Measurements from ENCODE around the gene PACRG. TPM values are rescaled to one million over a fixed set of nuclear protein-coding genes. Genes with fewer than 3 reads are reported as not detected.

PACRG gene
- total and polyA plus RNA-seq, 8 donors, result 1.5 to 6.8 (median 4.6) TPM

DNA sequence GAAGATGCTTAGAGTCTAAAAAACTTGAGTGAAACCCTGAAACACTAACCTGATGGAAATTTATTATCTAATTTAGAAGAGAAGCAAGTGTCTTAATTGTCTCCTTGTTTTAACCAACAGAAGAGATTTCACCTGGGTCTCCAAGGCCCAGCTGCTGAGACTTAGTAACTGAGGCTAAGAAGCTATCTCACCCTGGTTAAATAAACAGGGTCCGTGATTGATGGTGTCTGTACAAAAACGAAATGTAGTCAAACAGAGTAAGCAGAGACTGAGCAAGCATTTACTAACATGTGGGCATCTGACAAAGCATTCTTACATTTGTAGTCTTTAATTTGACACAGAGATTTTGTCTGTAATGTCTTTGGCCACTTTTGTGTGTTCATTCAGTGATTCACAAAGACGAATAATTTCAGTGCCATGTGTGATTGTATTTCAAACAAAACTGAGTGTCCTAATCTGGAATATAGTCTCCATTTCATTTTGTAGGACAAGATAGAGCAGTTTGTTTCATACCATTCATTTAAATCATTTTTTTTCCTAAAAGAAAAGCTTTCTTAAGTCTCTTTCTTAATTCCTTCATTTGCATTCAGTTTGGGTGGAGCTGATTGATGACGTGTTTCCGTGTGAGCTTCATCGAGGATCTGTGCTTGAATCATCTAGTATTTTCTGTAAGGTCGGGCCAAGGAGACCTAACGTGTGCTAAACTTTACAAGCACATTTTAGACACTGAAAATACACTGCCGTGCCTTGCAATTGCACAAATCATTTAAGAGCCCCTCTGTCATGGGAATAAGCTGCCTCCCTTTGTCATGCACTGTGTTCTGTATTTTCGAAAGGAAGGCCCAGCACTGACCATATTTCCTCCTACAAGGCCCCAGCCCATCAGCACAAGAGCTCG lies 516.2 kb downstream of the PACRG start:
- Histone ChIP-seq H3K4me1 (no peaks in the 10 kb centered on the region), H3K27ac (no peak overlapping the region), H3K36me3 (no peaks in the 10 kb centered on the region), H3K4me3 (no peak overlapping the region), H3K9me3 (no peaks in the 10 kb centered on the region), H3K27me3 (no peaks in the 10 kb centered on the region)
- intact Hi-C loops (cut with DNase I), result no loop called here
- DNase-seq (no peak), ATAC-seq (no peak)
- TF ChIP-seq, protein P1, sequence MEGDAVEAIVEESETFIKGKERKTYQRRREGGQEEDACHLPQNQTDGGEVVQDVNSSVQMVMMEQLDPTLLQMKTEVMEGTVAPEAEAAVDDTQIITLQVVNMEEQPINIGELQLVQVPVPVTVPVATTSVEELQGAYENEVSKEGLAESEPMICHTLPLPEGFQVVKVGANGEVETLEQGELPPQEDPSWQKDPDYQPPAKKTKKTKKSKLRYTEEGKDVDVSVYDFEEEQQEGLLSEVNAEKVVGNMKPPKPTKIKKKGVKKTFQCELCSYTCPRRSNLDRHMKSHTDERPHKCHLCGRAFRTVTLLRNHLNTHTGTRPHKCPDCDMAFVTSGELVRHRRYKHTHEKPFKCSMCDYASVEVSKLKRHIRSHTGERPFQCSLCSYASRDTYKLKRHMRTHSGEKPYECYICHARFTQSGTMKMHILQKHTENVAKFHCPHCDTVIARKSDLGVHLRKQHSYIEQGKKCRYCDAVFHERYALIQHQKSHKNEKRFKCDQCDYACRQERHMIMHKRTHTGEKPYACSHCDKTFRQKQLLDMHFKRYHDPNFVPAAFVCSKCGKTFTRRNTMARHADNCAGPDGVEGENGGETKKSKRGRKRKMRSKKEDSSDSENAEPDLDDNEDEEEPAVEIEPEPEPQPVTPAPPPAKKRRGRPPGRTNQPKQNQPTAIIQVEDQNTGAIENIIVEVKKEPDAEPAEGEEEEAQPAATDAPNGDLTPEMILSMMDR (IDR thresholded peaks at IDR 0.05), result no peak

DNA sequence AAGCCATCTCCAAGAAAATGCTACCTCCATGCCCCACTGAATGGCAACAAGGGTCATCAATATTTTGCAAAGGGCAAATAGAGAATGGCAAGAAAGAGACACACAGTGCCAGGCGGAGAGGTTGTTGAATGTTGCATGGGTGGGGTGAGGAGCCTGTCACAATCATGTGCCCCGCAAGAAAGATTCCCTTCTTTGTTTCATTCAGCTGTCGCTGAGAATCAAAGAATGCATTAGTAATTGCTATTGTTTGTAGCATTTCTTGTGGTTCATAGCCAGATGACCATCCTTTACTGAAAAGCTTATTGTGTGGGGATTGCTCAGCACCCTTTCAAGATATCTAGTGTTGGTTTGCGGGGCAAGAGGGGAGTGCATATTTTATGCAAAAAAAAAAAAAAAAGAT lies 520.3 kb downstream of the PACRG start:
- H3K27me3 ChIP-seq, result no peaks in the 10 kb centered on the region
- TF ChIP-seq, protein P1 (IDR thresholded peaks at IDR 0.05), result no peak
- ATAC-seq (no peak), DNase-seq (no peak)
- H3K4me3 ChIP-seq, result no peak overlapping the region
- H3K4me1 ChIP-seq, result peaks cover 0 to 8% of the 10 kb centered on the region in 2 donors
- intact Hi-C loops (cut with DNase I), result no loop called here
- H3K27ac ChIP-seq, result no peak overlapping the region
- no peaks in the 10 kb centered on the region for H3K36me3 ChIP-seq
- no peaks in the 10 kb centered on the region for H3K9me3 ChIP-seq

DNA sequence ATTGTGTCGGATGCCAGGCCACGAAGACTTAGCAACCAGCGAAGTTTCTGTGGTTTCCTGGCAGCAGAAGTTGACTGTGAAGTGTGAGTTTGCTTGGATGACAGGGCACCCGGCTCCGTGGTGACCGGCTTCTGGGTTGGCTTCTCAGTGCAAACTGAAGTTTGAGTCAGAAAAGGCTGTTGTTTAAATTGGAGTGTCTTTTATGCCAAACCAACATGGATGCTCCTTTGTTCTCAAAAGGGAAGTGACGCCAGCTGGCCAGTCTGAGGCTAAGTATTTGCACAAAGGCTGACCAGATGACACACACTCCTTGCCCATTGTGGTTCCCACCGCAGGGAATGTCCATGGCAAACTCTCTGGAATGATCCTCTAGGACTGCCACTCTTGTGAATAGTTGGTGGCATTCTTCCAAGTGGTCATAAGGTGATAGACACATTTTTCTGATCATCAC lies 521.9 kb downstream of the PACRG start:
- Histone ChIP-seq H3K27ac (no peak overlapping the region), H3K9me3 (no peaks in the 10 kb centered on the region), H3K4me1 (peaks cover 0 to 8% of the 10 kb centered on the region in 2 donors), H3K27me3 (no peaks in the 10 kb centered on the region), H3K4me3 (no peak overlapping the region), H3K36me3 (no peaks in the 10 kb centered on the region)
- intact Hi-C loops (cut with DNase I), result no loop called here
- ATAC-seq (no peak), DNase-seq (no peak)
- TF ChIP-seq, protein P1 (IDR thresholded peaks at IDR 0.05), result no peak

DNA sequence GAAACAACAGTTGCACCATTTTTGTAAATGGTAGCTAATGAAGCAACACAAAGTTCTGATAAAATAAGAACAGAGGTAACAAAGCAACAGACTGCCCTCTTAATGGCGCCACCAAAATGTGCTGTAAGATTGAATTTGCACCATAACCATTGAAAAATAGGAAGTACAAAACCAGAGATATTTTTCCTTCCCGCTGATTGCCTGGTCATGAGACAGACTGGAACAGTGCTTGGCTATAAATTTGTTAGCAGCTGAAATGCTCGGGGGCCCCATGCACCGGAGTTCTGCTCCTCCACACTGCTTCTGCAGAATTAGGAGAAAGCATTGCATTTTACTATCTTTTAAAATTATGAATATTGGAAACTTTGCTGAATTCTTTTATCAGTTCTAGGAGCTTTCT lies 522.3 kb downstream of the PACRG start:
- peaks cover 0 to 8% of the 10 kb centered on the region in 2 donors for H3K4me1 ChIP-seq
- intact Hi-C loops (cut with DNase I), result no loop called here
- TF ChIP-seq, protein P1 (IDR thresholded peaks at IDR 0.05), result no peak
- ATAC-seq, result peak; percentile 15
- no peaks in the 10 kb centered on the region for H3K36me3 ChIP-seq
- peak overlapping the region in 1 of 2 donors; percentile 33 for H3K27ac ChIP-seq
- no peaks in the 10 kb centered on the region for H3K27me3 ChIP-seq
- DNase-seq, result no peak
- no peak overlapping the region for H3K4me3 ChIP-seq
- no peaks in the 10 kb centered on the region for H3K9me3 ChIP-seq

DNA sequence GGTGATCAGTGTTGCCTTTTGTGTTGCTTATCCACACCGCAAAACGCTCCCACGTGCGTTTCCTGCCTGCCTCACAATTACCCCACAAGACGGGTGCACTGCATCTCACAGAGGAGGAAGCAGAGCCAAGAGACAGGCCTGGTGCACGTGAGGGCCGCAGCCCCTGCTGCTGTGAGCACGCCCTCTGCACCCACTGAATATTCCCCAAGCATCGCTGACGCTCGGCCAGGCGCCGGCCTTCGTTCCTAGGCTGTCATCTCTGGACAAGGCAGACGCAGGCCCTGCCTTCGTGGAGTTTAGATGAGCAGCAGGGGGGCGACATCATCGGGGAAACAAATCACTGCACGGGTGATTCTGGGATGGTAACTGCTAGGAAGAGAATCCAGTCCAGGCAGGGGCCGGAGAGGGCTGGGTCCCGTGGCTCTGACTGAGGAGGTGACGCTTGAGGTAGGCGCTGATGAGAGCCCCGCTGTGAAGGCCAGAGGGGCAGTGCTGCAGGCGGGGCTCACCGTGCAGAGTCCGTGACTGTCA lies 524.4 kb downstream of the PACRG start:
- H3K27me3 ChIP-seq, result no peaks in the 10 kb centered on the region
- no peak for ATAC-seq
- H3K4me1 ChIP-seq, result peaks cover 0 to 8% of the 10 kb centered on the region in 2 donors
- no peak overlapping the region for H3K4me3 ChIP-seq
- no peak overlapping the region for H3K27ac ChIP-seq
- no peaks in the 10 kb centered on the region for H3K36me3 ChIP-seq
- intact Hi-C loops (cut with DNase I), result no loop called here
- TF ChIP-seq, protein P1 (IDR thresholded peaks at IDR 0.05), result no peak
- H3K9me3 ChIP-seq, result no peaks in the 10 kb centered on the region
- DNase-seq, result no peak

Measured in left lung (tissue), 10 donors.